D721Med (cell line): ENCODE measurements around the gene EGFL7.
A peak's percentile ranks its signal among the peaks of the same experiment; 100 is the strongest.

Source experiments
- DNase-seq: peaks from one replicate; pipeline ENCODE4 v3.0.0; 2011; ENCODE audit warnings: low spot score; ENCODE audit not compliant: insufficient read length
- FAIRE-seq: peaks from 2 replicates; lab custom pipeline; 2011; peaks lifted over from hg19 to GRCh38; lab: Jason Lieb, UNC
- CTCF ChIP-seq: IDR thresholded peaks from 2 replicates; pipeline ENCODE4 v1.5.1; 2012; ENCODE audit warnings: mild to moderate bottlenecking, control low read depth; ENCODE audit not compliant: insufficient read depth; ENCODE audit errors: missing control alignments

The EGFL7 gene

GRCh38 chr9:136642439-136642921 is 20.2 kb upstream of the EGFL7 start:
- FAIRE-seq (no peak), DNase-seq (no peak)
- TF ChIP-seq CTCF, result no peak

GRCh38 chr9:136643596-136644342 is 18.9 kb upstream of the EGFL7 start:
- FAIRE-seq, result no peak
- no peak for TF ChIP-seq CTCF
- DNase-seq, result no peak

GRCh38 chr9:136644343-136644592 is 18.4 kb upstream of the EGFL7 start:
- FAIRE-seq, result no peak
- TF ChIP-seq CTCF, result no peak
- no peak for DNase-seq

- FAIRE-seq, result no peak
- DNase-seq, result peak; percentile 91
- TF ChIP-seq CTCF, result peak; percentile 69
These were observed 17.9 kb upstream of the EGFL7 start for GRCh38 chr9:136644593-136645351.

- no peak for TF ChIP-seq CTCF
- no peak for DNase-seq
- no peak for FAIRE-seq
These were observed 17.3 kb upstream of the EGFL7 start for GRCh38 chr9:136645352-136645902.

GRCh38 chr9:136645903-136646754 is 16.6 kb upstream of the EGFL7 start:
- TF ChIP-seq CTCF, result no peak
- FAIRE-seq (no peak), DNase-seq (no peak)
